Cardiac fibroblast (primary cell): ENCODE data around the gene ZFYVE27.
A peak's percentile ranks its signal among the peaks of the same experiment; 100 is the strongest.

Experiments
- DNase-seq, 2 donors: peaks; one replicate each; pipeline versions ENCODE4 v3.0.0 to v3.0.0-alpha.2; 2010; ENCODE audit warnings: low read depth in 2 of 2
- H3K4me3 ChIP-seq, 2 donors: replicated peaks in 1 of 2; 1 replicate in 1 of 2; 2 replicates in 1 of 2; pipeline ENCODE4 v1.5.1; 2011; ENCODE audit warnings: low read depth in 2 of 2, low read length in 2 of 2, mild to moderate bottlenecking in 2 of 2, moderate library complexity in 1 of 2
- TF ChIP-seq, protein P1 (sequence below): IDR thresholded peaks from one replicate; pipeline ENCODE4 v1.5.1; 2011; ENCODE audit warnings: low read depth, mild to moderate bottlenecking, low read length, inconsistent platforms

ZFYVE27 gene

DNA sequence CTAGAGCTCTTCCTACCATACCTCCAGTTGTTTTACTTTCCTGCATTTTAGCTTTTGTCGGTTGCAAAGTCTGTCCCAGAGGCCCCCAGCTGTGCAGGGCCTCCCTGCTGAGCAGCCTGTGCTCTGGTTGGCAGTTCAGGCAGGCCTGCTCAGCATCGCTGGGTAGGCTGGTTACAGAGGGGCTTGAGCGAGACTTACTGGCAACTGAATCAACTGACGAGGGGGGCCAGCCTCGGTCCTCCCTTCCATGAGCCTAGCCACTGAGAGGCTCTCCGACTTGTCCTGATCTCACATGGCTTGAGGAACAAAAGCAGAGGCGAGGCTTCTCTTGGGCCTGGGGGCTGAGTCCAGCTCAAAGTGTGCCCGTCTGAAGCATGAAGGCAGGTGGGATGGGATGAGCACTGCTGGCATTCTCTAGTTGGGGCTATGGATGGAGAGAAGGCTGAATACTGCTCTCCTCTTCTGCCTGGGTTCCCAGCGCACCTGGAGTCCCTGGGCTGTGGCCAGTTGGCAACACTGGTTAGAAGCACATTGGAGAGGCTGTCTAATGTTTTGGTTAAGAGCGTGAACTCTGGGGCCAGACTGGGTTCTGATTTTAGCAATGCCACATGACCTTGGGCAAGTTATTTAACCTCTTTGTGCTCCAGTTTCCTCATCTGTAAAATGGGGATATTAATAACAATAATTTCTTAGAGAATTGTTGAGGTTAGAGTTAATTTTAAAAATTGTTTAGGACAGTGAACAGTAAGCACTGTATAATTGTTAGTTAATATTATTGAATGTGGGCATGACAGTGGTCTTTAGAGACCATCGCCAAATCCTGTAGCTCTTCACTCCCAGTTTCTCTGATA, 41.7 kb downstream of the ZFYVE27 start:
- TF ChIP-seq, protein P1, sequence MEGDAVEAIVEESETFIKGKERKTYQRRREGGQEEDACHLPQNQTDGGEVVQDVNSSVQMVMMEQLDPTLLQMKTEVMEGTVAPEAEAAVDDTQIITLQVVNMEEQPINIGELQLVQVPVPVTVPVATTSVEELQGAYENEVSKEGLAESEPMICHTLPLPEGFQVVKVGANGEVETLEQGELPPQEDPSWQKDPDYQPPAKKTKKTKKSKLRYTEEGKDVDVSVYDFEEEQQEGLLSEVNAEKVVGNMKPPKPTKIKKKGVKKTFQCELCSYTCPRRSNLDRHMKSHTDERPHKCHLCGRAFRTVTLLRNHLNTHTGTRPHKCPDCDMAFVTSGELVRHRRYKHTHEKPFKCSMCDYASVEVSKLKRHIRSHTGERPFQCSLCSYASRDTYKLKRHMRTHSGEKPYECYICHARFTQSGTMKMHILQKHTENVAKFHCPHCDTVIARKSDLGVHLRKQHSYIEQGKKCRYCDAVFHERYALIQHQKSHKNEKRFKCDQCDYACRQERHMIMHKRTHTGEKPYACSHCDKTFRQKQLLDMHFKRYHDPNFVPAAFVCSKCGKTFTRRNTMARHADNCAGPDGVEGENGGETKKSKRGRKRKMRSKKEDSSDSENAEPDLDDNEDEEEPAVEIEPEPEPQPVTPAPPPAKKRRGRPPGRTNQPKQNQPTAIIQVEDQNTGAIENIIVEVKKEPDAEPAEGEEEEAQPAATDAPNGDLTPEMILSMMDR: no peak
- H3K4me3 ChIP-seq: no peak overlapping the region
- DNase-seq: no peak

DNA sequence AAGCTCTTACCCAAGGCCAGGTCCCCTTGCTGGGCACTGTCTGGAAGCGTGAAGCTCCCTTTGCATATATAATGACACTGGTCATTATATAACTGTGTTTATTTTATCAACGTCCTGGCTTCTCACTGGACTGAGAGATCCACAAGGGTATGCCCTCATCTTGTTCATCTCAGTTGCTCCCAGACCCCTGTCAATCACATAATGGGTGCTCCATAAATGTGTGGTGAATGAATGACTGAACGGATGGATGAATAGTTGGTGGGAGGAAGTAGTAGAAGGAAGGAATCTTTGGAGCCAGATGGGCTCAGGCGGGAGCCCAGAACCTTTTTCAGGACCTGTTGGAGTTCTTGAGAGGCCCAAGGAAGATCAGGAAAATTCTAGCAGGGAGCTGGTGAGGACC, 42.6 kb downstream of the ZFYVE27 start:
- TF ChIP-seq, protein P1: no peak
- H3K4me3 ChIP-seq: no peak overlapping the region
- no peak for DNase-seq

- TF ChIP-seq, protein P1: no peak
- no peak overlapping the region for H3K4me3 ChIP-seq
- DNase-seq: no peak
Measured at GRCh38 chr10:97779975-97780374, 43.0 kb downstream of the ZFYVE27 start.

GRCh38 chr10:97780841-97781617, 44.1 kb downstream of the ZFYVE27 start:
- no peak overlapping the region for H3K4me3 ChIP-seq
- peak; percentile 6 to 57 for DNase-seq
- TF ChIP-seq, protein P1: no peak

DNA sequence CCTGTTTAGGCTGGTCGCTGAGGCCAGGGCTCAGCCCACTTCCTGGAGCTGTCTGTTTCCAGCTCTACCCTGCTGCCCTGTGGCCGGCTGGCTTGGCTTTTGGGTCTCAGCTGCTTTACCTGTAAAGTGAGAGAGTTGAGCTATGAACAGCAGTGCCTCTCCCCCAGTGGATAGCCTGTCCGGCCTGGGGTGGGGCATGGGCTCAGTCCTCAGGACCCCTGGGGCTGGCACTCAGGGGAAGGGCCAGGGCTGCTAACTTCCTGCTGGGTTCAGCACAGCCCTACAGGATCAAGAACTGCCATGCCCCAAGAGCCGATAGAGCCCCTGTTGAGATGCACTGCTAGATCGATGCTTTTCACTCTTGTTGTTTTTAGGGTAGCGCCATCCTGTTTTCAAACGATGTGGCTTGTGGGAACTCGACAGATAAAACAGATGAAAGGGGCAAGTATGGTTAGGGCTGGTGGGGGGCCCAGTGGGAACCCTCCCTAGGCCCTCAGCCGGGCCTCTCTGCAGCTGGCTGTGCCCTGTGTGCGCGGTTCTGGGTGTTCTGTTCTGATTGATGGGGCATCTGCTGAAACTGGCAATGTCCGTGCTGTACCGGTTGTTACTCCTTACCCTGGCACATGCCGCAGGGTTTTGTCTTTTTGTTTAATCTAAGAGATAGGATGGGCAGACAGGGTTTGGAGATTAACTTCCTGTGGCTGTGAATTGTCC, 44.8 kb downstream of the ZFYVE27 start:
- TF ChIP-seq, protein P1: no peak
- no peak for DNase-seq
- no peak overlapping the region for H3K4me3 ChIP-seq

DNA sequence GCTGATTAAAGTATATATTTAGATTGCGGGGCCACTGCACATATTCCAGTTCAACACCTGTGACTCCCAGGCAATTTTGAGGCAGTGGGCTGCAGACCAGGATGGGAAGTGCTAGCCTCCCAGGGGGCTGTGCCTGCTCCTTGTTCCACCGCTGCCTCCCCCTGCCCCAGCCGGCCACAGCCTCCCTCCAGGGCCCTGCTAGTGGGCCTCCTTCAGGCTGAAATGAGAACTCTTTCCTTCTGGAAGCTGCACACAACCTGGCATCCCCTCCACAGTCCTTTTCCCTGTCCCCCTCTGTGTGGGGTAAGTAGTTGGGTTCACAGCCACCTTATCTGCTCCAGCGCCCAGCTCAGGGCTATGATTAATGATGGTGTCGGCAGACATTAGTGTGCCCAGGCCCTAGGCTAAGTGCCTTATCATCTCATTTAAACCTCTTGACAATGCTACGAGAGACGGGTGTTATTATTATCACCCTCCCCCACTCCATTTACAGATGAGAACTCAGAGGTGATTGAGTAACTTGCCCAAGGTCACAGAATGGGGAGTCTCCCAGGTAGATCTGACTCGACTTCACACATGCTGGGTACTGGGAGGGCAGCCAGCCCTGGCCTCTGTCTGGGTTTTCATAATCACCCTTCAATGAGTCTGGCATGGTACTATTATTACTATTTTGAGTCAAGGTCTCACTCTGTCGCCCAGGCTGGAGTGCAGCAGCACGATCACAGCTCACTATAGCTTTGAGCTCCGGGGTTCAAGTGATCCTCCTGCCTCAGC, 45.7 kb downstream of the ZFYVE27 start:
- TF ChIP-seq, protein P1: no peak
- no peak overlapping the region for H3K4me3 ChIP-seq
- no peak for DNase-seq
